CD4-positive, alpha-beta T cell treated with Interleukin-4 for 4 hours (primary cell): ENCODE measurements around the gene DAPK3.
"Not testable (repeated sequence)": the region's sequence is repeated elsewhere in the genome, so short reads cannot be mapped to it uniquely, and the experiment has no call there.

Experiments
- DNase-seq: peaks from one replicate; pipeline ENCODE4 v3.0.0-alpha.2; 2020

DAPK3 gene

DNA sequence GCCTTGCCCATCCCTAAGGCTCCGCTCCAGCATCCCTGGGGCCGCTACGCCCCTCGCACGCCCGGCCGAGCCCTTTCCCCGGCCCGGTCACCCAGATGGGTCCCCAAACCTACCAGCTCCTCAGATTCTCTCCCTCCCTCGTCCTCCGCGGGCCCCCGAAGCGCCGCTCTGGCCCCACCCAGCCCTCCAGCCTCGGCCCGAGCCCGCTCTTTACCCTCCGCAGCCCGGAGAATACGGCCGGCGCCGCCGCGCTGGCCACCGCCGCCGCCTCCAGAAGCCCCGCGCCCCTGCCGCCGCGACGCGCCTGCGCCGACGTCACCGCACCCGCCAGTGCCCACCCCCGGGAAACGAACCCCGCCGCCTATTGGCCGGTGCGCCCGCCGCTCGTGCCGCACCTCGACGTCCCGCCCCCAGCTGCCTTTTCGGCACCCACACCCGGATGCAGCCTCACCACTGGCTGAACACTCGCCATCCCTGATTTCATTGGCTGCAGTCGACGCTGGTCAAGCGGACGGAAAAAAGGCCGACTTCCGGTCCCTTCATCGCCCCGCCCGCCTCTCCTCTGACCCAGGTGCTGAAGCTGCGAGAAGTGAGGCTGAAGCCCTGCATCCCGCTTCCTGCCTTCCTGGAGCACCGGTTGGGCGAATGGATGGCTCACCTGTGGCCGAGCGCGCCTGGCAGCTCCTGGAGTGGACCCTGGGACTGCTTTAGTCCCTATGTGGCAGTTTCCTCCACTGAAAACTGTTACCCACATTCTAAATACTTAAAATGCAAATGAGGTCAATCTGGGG is at the start of gene DAPK3:
Gene DAPK3 (minus strand): TSS at position 292 of the 791 bp plus-strand sequence. CDS start 1,364 bp downstream, outside the sequence.
- peak; percentile 90 for DNase-seq

- no peak for DNase-seq
These were observed 48.7 kb upstream of the DAPK3 start for GRCh38 chr19:4019578-4019977.

- no peak for DNase-seq
These were observed 48.0 kb upstream of the DAPK3 start for GRCh38 chr19:4018775-4019504.

DNA sequence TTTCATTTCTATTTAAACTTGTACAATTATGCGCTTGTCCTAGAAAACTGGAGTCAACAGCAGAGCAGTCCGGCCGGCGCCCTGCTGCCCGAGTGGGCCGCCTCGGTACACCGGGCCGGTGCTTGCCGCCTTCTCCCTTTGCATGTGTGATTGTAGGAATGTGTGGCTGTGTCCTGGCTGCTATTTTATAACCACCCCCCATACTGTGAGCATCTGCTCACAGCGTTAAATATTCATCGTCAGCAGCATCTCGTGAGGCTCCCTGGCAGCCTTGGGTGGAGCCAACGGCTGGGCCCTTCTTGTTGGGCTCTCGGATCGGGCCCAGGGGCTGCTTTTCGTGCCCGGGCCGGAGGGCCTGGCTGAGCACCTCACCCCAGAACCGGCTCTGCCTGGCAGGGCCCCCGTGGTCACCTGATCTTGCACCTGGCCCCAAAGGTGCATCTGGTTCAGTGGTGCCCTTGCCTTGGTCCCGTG is 47.3 kb upstream of the DAPK3 start:
- DNase-seq: no peak

DNA sequence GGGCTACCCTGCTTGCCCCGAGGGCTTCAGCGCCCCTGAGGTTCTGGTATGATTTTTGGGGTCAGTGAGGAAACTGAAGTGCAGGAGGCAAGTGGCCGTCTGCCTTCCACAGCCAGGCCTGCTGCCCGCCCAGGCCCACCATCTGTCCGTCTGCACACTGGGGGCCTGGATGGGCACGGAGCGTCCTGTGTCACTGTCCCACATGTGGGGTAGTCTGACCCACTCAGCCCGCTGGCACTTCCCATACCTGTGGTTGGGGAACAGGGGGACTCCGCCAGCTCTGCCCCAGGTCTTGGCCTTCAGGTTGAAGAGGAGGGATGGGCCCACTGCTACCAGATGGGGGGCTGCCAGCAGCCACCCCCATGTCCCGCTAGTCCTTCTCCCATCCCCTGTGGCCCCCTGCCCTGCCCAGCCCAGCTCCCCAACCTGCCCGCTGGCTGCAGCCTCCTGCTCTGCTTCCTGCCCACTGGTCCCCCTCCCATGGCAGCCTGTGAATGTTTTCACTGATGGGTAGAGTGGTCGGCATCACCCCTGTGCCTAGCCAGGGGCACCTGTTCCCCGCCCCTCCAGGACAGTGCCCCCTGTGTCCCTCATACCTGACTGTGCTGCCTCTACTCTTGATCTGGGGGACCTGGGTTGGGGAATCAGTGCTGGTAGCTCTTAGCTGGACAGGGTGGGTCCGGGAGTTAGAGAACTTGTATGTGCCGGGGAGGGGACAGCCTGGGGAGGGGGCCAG is 46.2 kb upstream of the DAPK3 start:
- DNase-seq: no peak

DNA sequence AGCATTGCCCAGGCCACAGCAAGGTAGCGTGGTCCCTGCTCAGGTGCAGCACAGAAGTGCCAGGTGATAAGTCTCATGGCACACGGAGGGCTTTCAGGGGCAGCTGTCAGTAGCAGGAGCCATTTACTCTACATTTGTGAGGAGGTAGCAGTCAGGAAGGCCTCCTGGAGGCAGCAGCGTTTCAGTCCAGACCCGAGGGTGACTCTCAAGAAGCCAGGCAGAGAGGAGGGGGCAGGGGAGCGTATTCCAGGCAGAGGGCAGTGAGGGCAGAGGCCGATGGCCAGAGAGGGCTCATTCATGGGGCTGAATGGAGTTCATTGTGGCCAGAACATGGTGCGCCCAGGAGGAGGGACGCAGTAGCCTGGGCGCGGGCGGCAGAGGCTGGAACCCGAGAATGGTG is 45.6 kb upstream of the DAPK3 start:
- no peak for DNase-seq

DNA sequence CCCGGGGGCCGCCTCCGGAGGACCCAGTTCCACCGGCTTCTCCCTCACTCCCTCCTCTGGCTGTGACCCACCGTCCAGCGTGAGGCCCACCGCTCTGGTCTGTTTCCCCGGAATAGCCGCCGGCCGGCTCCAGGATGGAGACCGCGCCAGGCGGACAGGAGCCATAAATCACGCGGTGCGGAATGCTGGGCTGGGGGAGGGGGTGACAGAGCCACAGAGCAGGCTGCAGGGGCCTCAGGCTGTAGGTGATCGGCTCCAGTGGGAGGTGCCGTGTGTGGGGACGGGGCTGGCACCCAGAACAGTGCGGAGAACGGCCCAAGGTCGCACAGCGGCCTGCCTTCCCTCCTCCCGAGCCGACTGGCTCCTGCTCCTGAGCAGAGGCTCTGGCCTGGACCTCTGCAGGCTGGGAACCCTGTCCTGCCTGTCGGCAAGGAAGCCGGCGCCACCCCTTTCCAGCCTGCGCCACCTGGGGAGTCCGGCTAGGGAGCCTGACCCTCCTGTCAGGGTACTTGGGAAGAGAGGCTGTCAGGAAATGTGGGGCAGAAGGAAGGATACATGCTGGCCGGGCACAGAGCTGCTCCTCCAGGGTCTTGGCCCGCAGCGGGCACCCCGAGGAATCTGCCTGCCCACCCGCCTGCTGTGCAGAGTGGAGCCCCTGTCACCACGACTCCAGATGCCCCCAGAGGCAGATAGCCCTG is 45.0 kb upstream of the DAPK3 start:
- no peak for DNase-seq

DNA sequence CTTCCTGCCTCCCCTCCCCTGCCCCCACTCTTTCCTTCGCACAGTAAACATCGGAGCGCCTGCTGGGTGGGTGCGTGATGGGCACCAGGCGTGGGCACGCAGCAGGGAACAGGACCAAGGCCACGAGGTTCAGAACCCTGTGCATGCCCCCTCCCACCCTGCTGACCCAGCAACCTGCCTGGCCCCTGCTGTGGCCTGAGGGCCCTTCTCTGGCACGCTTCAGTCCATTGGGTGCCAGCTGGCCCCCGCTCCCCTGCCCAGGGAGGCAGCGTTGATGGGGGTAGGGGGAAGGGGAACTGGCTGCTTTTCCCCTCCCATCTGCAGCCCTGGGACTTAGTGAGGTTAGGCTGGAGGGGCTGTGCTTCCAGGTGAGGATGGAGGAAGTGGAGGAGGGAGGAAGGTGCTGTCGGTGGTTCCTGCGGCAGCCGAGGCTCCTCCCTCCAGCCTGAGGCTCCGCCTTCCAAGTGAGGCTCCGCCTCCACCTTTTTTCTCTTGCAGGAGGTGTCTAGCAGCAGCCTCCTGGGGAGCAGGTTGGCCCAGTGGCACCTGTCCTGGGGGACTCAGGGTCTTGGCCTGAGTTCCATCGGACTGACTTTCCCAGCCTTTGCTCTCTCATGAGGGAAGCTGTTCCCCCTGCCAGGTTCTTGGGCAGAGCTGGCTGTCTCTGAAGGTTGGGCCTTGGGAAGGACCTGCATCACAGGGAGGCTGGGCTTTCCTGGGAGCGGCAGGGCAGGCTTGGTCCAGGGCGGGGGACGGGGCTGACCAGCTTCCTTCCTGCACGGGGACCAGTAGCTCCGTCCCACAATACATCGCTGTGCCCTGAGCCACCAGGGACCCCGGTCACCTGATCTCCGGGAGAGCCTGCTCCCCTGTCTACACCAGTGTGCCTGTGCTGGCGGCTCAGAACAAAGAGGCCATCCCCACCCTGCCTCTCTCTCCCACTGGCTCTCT is 43.9 kb upstream of the DAPK3 start:
- DNase-seq: peak; percentile 19

DNA sequence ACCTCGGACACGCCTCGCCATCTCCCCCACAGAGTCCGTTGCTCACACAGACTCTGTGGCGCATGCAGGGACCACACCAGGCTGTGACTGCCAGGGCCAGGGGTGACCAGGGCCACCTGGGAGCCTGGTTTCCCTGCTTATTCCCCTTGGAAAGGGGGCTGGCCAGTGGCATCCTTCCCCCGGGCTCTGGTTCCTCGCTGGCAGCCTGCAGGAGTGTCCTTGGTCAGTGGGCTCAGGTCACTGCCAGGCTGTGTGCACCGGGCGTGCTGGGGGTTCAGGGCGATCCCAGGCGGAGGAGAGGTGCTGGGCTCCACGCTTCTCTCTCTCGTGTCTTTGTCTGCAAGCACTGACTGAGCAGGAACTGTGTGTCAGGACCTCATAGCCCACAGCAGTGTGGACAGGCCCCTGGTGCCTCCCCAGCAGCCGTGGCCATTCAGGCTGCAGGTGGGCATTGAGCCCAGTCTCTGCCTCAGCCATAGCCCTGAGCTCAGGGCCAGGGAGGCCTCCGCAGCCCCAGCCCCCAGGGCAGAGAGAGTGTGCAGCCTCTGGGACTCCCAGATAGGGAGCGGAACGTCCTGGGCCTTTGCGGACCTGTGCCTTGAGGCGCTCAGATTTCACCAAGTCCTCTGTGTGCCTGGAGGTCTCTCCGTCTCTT is 43.1 kb upstream of the DAPK3 start:
- no peak for DNase-seq

- no peak for DNase-seq
These were observed 42.2 kb upstream of the DAPK3 start for GRCh38 chr19:4012975-4013634.

- no peak for DNase-seq
These were observed 41.4 kb upstream of the DAPK3 start for GRCh38 chr19:4012092-4012974.

- DNase-seq: not testable (repeated sequence)
These were observed 40.5 kb upstream of the DAPK3 start for GRCh38 chr19:4011430-4011829.

DNA sequence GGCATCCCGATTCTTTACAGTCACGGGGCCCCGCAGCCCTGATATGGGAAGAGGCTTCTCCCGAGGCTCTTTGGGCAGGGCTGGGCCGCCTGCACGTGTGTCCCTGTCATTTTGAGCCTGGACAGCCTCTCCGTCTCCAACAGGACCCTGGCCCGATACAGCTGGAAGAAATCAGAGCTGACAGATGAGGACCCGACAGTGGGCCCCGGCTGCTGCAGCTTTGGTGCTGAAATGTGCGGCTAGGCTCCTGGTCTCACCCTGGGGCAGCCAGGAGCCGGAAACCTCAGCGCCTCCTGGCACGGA is 39.9 kb upstream of the DAPK3 start:
- no peak for DNase-seq

- DNase-seq: no peak
These were observed 39.3 kb upstream of the DAPK3 start for GRCh38 chr19:4009990-4010807.

GRCh38 chr19:4007836-4008539 is 37.1 kb upstream of the DAPK3 start:
- no peak for DNase-seq

- peak; percentile 95 for DNase-seq
These were observed 36.3 kb upstream of the DAPK3 start, which contains the start of gene PIAS4 for GRCh38 chr19:4007021-4007835. Gene PIAS4, plus strand, starts transcription at chr19:4007736. Its CDS starts 25 bp downstream, at chr19:4007761.

- DNase-seq: not testable (repeated sequence)
These were observed 34.5 kb upstream of the DAPK3 start for GRCh38 chr19:4005436-4005835.
